Erythroblast (primary cell): ENCODE data around the gene CMC1.

Source experiments
- GATA1 ChIP-seq: IDR thresholded peaks from 2 replicates; pipeline ENCODE4 v1.6.1; 2011; ENCODE audit warnings: low read depth, mild to moderate bottlenecking, control low read depth, low read length, moderate library complexity
- POLR2A ChIP-seq: IDR thresholded peaks from 2 replicates; pipeline ENCODE4 v1.6.1; 2011; ENCODE audit warnings: mild to moderate bottlenecking, low read length

DNA sequence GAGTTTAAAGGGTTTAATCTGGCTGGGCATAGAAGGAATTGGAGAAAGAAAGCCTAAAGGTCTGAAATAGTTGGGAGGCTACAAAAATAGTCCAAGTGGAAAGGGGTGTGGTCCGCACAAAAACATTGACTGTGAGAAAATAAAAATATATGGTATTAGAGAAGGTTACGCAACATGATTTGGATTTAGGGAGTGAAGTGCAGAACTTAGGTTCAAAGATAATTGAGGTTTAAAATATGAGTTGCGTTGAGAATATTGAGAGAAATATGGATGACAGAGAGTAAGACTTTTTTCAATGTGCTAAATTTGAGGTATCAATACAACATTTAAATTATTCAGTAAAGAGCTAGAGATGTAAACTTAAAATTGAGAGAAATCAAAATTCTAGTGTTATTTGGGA lies 15.4 kb upstream of the CMC1 start:
- no peak for TF ChIP-seq POLR2A
- TF ChIP-seq GATA1, result no peak
